Esophagus squamous epithelium (tissue), 5 donors: ENCODE measurements around the gene ARHGAP45. TPM values are rescaled to one million over a fixed set of nuclear protein-coding genes. Genes with fewer than 3 reads are reported as not detected.

Experiments used
- DNase-seq: peaks from one replicate; lab custom pipeline; 2025; lab: John Stamatoyannopoulos, UW
- H3K27ac ChIP-seq, 4 donors: fragments of 200-600 bp; sonication (generic); one replicate each; pipeline ENCODE4 v1.5.1; 2016 to 2019; ENCODE audit warnings: mild to moderate bottlenecking in 1 of 4
- H3K27me3 ChIP-seq, 4 donors: fragments of 200-600 bp; sonication (generic); 1 replicate in 3 of 4; 2 replicates in 1 of 4; pipeline versions ENCODE4 v1.5.1 to v1.6.0; 2017 to 2021; ENCODE audit warnings: antibody characterized with exemption in 1 of 4
- H3K36me3 ChIP-seq, 3 donors: fragments of 200-600 bp; sonication (generic); one replicate each; pipeline ENCODE4 v1.5.1; 2016 to 2019
- H3K4me1 ChIP-seq, 3 donors: fragments of 200-600 bp; sonication (generic); one replicate each; pipeline ENCODE4 v1.5.1; 2017 to 2019
- H3K4me3 ChIP-seq, 4 donors: fragments of 200-600 bp; sonication (generic); 1 replicate in 3 of 4; 2 replicates in 1 of 4; pipeline ENCODE4 v1.5.1; 2016 to 2019; ENCODE audit warnings: mild to moderate bottlenecking in 2 of 4, moderate library complexity in 1 of 4
- H3K9me3 ChIP-seq, 3 donors: fragments of 200-600 bp; sonication (generic); one replicate each; pipeline ENCODE4 v1.5.1; 2016 to 2019
- POLR2A ChIP-seq, 4 donors: fragments of 450-650 bp; IDR thresholded peaks; one replicate each; pipeline ENCODE4 v1.6.1; 2017; ENCODE audit warnings: antibody characterized with exemption in 4 of 4, mild to moderate bottlenecking in 4 of 4, moderate library complexity in 3 of 4
- WGBS, 2 donors: methylation state at CpG; one replicate each; pipeline ENCODE4 v1.1.5; 2018; 5-methylcytosine and 5-hydroxymethylcytosine counted together
- intact Hi-C: fragments of 100-400 bp; cut with DNase I; formaldehyde crosslinking; loops from one replicate; pipeline ENCODE4 v1.15.0; 2022
- total RNA-seq, 4 donors: library from RNA; depleted of rRNA; stranded (reverse); fragments of >200 nt; gene quantifications; one replicate each; pipeline ENCODE4 v1.1.0, GENCODE V29; 2016
- TF ChIP-seq, protein P1 (sequence below), 6 experiments: fragments of 450-650 bp in 4 of 6; fragments of 200-600 bp in 2 of 6; sonication (generic) in 2 of 6; IDR thresholded peaks; one replicate each; pipeline ENCODE4 v1.5.1; 2016 to 2019; ENCODE audit warnings: antibody characterized with exemption in 6 of 6, mild to moderate bottlenecking in 4 of 6, moderate library complexity in 4 of 6
- donor health status: DM: yes; HTN: yes; CAD: no.

The ARHGAP45 gene
- total RNA-seq, 4 donors from 2014 or later: 8.2 to 39.3 (median 12.5) TPM

GRCh38 chr19:1093330-1093729 lies 26.4 kb downstream of the ARHGAP45 start:
- 84 to 86% methylated on average over 12 to 14 of the region's 15 CpGs for WGBS, 2 donors
- no peak for DNase-seq
- peak overlapping the region in 1 of 4 donors; percentile 99 for H3K4me3 ChIP-seq

DNA sequence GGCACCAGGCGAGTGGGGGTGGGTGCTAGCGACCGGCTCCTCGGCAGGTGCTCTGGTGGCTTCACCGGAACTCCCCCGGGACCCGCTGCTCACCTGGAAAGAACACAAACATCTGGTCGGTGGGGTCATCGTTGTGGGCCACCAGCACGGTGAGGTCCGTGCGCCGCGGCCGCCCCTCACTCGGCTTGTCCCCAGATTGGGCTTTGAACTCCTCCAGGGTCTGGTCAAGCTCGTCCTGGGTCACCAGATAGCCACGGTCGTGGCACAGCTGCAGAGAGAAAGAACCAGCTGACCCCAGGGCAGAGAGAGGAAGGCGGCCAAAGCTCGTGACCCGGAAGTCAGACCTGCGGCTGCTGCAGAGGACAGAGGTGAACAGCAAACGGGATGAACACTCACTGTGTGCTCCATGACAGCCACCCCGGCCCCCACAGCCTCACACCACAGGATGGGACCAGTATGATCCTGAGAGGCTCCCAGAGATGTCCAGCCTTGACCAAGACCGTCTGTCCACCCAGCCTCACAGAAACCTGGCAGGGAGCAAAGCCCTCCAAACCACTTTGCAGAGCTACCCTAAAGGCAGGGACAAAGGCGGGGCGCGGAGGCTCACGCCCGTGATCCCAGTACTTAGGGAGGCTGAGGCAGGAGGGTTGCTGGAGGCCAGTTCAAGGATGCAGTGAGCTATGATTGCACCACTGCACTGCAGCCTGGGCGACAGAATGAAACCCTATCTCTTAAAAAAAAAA lies 27.0 kb downstream of the ARHGAP45 start:
- intact Hi-C loops: no loop called here
- Histone ChIP-seq H3K27me3 (no peaks in the 10 kb centered on the region), H3K9me3 (no peaks in the 10 kb centered on the region), H3K27ac (peak overlapping the region in 3 of 4 donors; percentile 89 to 90 (median 90)), H3K36me3 (peaks cover 26 to 52% (median 29%) of the 10 kb centered on the region in 3 donors), H3K4me1 (peaks cover 21 to 61% (median 35%) of the 10 kb centered on the region in 3 donors), H3K4me3 (peak overlapping the region; percentile 87 to 99 (median 95))
- TF ChIP-seq, protein P1, sequence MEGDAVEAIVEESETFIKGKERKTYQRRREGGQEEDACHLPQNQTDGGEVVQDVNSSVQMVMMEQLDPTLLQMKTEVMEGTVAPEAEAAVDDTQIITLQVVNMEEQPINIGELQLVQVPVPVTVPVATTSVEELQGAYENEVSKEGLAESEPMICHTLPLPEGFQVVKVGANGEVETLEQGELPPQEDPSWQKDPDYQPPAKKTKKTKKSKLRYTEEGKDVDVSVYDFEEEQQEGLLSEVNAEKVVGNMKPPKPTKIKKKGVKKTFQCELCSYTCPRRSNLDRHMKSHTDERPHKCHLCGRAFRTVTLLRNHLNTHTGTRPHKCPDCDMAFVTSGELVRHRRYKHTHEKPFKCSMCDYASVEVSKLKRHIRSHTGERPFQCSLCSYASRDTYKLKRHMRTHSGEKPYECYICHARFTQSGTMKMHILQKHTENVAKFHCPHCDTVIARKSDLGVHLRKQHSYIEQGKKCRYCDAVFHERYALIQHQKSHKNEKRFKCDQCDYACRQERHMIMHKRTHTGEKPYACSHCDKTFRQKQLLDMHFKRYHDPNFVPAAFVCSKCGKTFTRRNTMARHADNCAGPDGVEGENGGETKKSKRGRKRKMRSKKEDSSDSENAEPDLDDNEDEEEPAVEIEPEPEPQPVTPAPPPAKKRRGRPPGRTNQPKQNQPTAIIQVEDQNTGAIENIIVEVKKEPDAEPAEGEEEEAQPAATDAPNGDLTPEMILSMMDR (IDR thresholded peaks at IDR 0.05): no peak
- TF ChIP-seq POLR2A (IDR thresholded peaks at IDR 0.05): no peak
- DNase-seq: no peak
- WGBS, 2 donors: 33 to 43% methylated on average over 6 to 15 of the region's 32 CpGs

More at GRCh38 chr19:1093330-1093729, 26.4 kb downstream of the ARHGAP45 start:
- TF ChIP-seq POLR2A (IDR thresholded peaks at IDR 0.05): no peak
- TF ChIP-seq, protein P1 (IDR thresholded peaks at IDR 0.05): no peak
- Histone ChIP-seq H3K36me3 (peaks cover 29 to 58% (median 36%) of the 10 kb centered on the region in 3 donors), H3K27ac (no peak overlapping the region), H3K27me3 (no peaks in the 10 kb centered on the region), H3K4me1 (peaks cover 17 to 61% (median 35%) of the 10 kb centered on the region in 3 donors), H3K9me3 (no peaks in the 10 kb centered on the region)
- intact Hi-C loops: no loop called here

GRCh38 chr19:1094655-1094977 lies 27.6 kb downstream of the ARHGAP45 start:
- intact Hi-C loops: no loop called here

DNA sequence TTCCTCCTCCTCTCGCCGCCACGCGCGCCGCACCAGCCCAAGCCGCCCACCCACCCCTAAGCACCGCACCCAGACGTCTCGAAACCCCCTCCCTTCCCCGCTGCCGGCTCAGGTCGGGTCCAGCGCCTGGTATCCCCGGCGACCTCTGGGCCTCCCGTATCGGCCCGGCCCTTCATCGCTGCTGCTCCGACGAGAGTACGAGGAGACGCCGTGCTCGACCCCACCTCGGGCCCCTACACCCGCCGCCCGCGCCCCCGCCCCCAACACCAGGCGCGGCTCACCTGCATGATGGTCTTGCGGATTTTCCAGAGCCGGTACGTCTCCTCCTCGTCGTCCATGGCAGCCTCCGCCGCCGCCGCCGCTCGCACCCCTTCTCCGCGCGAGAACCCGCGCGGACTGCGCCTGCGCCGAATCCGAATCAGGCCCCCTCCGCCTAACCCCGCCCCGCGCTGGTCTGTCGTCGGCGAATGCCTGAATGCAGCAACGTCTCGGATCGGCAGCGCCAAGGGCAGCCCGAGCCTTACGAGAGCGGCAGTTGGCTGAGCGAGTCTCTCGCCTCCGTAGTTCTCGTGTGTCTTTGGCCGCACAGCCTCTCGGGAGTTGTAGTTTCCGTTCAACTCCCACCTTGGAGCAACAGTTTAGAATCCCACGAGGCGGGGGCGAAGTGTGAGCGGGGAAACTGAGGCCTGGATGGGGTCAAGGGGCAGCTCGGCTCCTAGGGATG lies 28.2 kb downstream of the ARHGAP45 start, which contains the start of gene POLR2E:
Gene POLR2E (minus strand): TSS at position 398 of the 724 bp plus-strand sequence. CDS start 60 bp downstream, at position 338.
- TF ChIP-seq, protein P1 (IDR thresholded peaks at IDR 0.05): peak in 1 of 6 experiments; percentile 11
- peak in 3 of 4 donors; percentile 71 to 93 (median 78) for TF ChIP-seq POLR2A (IDR thresholded peaks at IDR 0.05)
- peak within 1 kb of the TSS; percentile 81 to 90 (median 90) for H3K27ac ChIP-seq
- intact Hi-C loops: no loop called here
- WGBS, 2 donors: 0% methylated on average over 5 to 9 of the region's 81 CpGs
- peak; percentile 85 for DNase-seq
- peaks cover 17 to 40% (median 19%) of the 10 kb centered on the region in 3 donors for H3K36me3 ChIP-seq
- H3K4me3 ChIP-seq: peak within 1 kb of the TSS; percentile 87 to 99 (median 95)
- no peaks in the 10 kb centered on the region for H3K27me3 ChIP-seq
- H3K4me1 ChIP-seq: peaks cover 24 to 65% (median 44%) of the 10 kb centered on the region in 3 donors
- H3K9me3 ChIP-seq: peaks cover 0 to 5% (median 0%) of the 10 kb centered on the region in 3 donors

More at GRCh38 chr19:1094655-1094977, 27.6 kb downstream of the ARHGAP45 start:
- no peak for DNase-seq
- H3K4me1 ChIP-seq: peaks cover 24 to 61% (median 39%) of the 10 kb centered on the region in 3 donors
- H3K36me3 ChIP-seq: peaks cover 19 to 45% (median 23%) of the 10 kb centered on the region in 3 donors
- no peaks in the 10 kb centered on the region for H3K27me3 ChIP-seq
- peak overlapping the region; percentile 81 to 90 (median 90) for H3K27ac ChIP-seq
- peaks cover 0 to under 1% (median 0%) of the 10 kb centered on the region in 3 donors for H3K9me3 ChIP-seq
- H3K4me3 ChIP-seq: peak overlapping the region; percentile 87 to 99 (median 95)
- 1 to 3% methylated on average over 14 to 16 of the region's 19 CpGs for WGBS, 2 donors
- no peak for TF ChIP-seq POLR2A (IDR thresholded peaks at IDR 0.05)
- TF ChIP-seq, protein P1 (IDR thresholded peaks at IDR 0.05): no peak
